ENCODE results near the gene ETF1. TPM values are rescaled to one million over a fixed set of nuclear protein-coding genes. Genes with fewer than 3 reads are reported as not detected.

ETF1 gene
- total and polyA plus RNA-seq, 2 experiments from 2014 or later, result 31.2 to 50.6 TPM

DNA sequence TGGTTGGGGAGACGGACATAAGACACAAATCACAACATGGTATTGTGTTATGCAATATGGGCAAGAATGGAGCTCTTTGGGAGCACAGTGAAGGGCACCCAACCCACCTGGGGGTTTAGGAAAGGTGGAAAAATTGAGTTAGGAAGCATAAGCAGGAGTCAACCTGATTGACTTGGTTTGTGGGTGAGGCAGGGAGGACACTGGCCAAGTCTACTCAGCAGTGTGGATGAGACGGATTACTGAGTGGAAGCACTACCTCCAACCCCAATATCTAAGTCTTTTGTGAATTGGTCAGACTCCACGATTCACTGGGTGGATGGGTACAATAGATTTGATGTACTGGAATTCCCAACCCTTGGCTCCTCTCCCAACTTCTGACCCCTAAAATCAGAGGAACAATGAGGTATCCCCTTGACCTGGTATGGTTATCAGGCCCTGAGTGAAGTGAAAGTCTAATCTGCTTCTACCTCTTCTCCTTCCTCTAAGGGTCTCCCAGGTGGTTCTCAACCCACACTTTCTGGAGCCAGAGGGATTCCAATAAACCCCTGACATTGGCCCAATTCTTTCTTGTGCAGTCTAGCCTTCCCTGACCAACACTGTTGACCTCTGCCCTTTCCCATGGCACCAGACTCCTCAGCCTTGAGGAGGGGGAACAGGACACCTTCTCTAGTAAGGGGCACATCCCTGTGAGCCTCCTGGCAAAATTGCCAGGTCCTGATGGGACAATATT, 72.5 kb downstream of the ETF1 start:
- DNase-seq (ENCODE audit: low read depth in 1 of 2, low spot score in 1 of 2), result no peak
- Histone ChIP-seq H3K9me3 (ENCODE audit: low read depth) (no peaks in the 10 kb centered on the region), H3K4me1 (ENCODE audit: low read depth) (peaks cover 7% of the 10 kb centered on the region), H3K4me3 (no peak overlapping the region), H3K27me3 (peaks cover 15% of the 10 kb centered on the region), H3K36me3 (no peaks in the 10 kb centered on the region), H3K27ac (no peak overlapping the region)
- TF ChIP-seq, protein P1, sequence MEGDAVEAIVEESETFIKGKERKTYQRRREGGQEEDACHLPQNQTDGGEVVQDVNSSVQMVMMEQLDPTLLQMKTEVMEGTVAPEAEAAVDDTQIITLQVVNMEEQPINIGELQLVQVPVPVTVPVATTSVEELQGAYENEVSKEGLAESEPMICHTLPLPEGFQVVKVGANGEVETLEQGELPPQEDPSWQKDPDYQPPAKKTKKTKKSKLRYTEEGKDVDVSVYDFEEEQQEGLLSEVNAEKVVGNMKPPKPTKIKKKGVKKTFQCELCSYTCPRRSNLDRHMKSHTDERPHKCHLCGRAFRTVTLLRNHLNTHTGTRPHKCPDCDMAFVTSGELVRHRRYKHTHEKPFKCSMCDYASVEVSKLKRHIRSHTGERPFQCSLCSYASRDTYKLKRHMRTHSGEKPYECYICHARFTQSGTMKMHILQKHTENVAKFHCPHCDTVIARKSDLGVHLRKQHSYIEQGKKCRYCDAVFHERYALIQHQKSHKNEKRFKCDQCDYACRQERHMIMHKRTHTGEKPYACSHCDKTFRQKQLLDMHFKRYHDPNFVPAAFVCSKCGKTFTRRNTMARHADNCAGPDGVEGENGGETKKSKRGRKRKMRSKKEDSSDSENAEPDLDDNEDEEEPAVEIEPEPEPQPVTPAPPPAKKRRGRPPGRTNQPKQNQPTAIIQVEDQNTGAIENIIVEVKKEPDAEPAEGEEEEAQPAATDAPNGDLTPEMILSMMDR (IDR thresholded peaks at IDR 0.05; ENCODE audit: low read depth, low read length), result no peak

DNA sequence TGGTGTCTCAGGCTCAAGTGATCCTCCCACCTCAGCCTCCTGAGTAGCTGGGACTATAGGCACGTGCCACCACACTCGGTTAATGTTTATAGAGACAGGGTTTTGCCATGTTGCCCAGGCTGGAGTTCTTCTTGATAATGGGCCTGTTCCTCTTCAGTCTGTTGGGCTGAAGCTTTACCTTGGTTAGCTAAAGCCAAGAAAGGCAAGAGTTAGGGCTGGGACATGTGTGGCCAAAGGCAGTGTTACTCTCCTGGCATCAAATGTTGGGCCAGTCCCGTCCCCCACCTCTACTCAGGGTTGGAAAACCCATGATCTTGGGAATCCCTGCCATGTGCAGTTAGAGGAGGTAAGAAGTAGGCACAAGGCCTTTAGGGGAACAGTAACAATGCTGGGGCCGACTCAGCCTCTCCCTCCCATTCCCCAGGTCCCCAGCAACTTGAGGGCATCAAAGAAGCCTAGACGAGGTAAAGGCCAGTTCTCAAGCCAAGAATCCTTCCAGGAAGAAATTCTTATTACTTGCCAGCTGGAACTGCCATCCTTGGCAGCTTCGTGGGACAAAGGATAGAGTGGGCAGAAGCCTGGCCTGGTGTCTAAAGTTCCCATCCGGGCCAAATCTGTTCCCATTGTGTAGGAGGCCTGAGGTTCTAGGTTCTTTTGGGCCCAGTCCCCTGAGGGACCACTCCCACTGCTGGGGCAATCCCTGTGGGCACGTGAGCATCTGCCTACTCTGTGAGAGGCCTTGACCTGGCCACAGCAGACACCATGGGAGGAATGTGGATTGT, 73.3 kb downstream of the ETF1 start:
- TF ChIP-seq, protein P1 (IDR thresholded peaks at IDR 0.05; ENCODE audit: low read depth, low read length), result no peak

DNA sequence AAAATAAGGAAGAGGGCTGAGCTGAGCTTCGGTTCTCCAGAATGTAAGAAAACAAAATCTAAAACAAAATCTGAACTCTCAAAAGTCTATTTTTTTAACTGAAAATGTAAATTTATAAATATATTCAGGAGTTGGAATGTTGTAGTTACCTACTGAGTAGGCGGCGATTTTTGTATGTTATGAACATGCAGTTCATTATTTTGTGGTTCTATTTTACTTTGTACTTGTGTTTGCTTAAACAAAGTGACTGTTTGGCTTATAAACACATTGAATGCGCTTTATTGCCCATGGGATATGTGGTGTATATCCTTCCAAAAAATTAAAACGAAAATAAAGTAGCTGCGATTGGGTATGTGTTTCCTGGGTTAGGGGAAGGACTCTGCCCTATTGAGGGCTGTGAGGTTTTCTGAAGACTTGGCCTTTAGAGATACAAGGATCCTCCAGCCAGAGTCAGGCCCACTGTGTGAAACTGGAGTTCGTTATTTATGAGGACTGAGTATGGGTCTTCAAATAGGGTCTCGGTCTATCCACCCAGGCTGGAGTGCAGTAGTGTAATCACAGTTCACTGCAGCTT, 74.0 kb downstream of the ETF1 start:
- no peak overlapping the region for H3K27ac ChIP-seq
- no peak overlapping the region for H3K4me3 ChIP-seq
- H3K36me3 ChIP-seq, result no peaks in the 10 kb centered on the region
- peak in 1 of 2 donors; percentile 72 for DNase-seq (ENCODE audit: low read depth in 1 of 2, low spot score in 1 of 2)
- H3K9me3 ChIP-seq (ENCODE audit: low read depth), result no peaks in the 10 kb centered on the region
- H3K4me1 ChIP-seq (ENCODE audit: low read depth), result peaks cover 7% of the 10 kb centered on the region
- H3K27me3 ChIP-seq, result peaks cover 15% of the 10 kb centered on the region
- TF ChIP-seq, protein P1 (IDR thresholded peaks at IDR 0.05; ENCODE audit: low read depth, low read length), result no peak

More for the DNA sequence above, 73.3 kb downstream of the ETF1 start:
- Histone ChIP-seq H3K27ac (no peak overlapping the region), H3K36me3 (no peaks in the 10 kb centered on the region), H3K4me1 (ENCODE audit: low read depth) (peaks cover 7% of the 10 kb centered on the region), H3K27me3 (peaks cover 15% of the 10 kb centered on the region), H3K4me3 (no peak overlapping the region), H3K9me3 (ENCODE audit: low read depth) (no peaks in the 10 kb centered on the region)
- DNase-seq (ENCODE audit: low read depth in 1 of 2, low spot score in 1 of 2), result peak in 1 of 2 donors; percentile 81

DNA sequence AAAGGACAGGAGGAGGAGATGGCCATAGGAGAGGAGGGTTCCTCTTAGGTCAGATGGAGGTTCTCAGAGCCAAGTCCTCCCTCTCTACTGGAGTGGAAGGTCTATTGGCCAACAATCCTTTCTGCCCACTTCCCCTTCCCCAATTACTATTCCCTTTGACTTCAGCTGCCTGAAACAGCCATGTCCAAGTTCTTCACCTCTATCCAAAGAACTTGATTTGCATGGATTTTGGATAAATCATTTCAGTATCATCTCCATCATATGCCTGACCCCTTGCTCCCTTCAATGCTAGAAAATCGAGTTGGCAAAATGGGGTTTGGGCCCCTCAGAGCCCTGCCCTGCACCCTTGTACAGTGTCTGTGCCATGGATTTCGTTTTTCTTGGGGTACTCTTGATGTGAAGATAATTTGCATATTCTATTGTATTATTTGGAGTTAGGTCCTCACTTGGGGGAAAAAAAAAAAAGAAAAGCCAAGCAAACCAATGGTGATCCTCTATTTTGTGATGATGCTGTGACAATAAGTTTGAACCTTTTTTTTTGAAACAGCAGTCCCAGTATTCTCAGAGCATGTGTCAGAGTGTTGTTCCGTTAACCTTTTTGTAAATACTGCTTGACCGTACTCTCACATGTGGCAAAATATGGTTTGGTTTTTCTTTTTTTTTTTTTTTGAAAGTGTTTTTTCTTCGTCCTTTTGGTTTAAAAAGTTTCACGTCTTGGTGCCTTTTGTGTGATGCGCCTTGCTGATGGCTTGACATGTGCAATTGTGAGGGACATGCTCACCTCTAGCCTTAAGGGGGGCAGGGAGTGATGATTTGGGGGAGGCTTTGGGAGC, 74.7 kb downstream of the ETF1 start:
- Histone ChIP-seq H3K4me3 (no peak overlapping the region), H3K27ac (no peak overlapping the region), H3K27me3 (peaks cover 15% of the 10 kb centered on the region), H3K36me3 (no peaks in the 10 kb centered on the region), H3K9me3 (ENCODE audit: low read depth) (no peaks in the 10 kb centered on the region), H3K4me1 (ENCODE audit: low read depth) (peaks cover 10% of the 10 kb centered on the region)
- TF ChIP-seq, protein P1 (IDR thresholded peaks at IDR 0.05; ENCODE audit: low read depth, low read length), result no peak
- peak in 1 of 2 donors; percentile 60 for DNase-seq (ENCODE audit: low read depth in 1 of 2, low spot score in 1 of 2)

DNA sequence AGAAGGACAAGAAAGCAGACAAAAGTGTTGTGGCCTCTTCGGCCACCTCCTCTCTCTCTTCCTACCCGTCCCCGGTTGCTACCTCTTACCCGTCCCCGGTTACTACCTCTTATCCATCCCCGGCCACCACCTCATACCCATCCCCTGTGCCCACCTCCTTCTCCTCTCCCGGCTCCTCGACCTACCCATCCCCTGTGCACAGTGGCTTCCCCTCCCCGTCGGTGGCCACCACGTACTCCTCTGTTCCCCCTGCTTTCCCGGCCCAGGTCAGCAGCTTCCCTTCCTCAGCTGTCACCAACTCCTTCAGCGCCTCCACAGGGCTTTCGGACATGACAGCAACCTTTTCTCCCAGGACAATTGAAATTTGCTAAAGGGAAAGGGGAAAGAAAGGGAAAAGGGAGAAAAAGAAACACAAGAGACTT, 75.3 kb downstream of the ETF1 start:
- TF ChIP-seq, protein P1 (IDR thresholded peaks at IDR 0.05; ENCODE audit: low read depth, low read length), result no peak
- peaks cover 11% of the 10 kb centered on the region for H3K4me1 ChIP-seq (ENCODE audit: low read depth)
- H3K27me3 ChIP-seq, result peaks cover 15% of the 10 kb centered on the region
- H3K36me3 ChIP-seq, result no peaks in the 10 kb centered on the region
- no peaks in the 10 kb centered on the region for H3K9me3 ChIP-seq (ENCODE audit: low read depth)
- no peak overlapping the region for H3K27ac ChIP-seq
- peak in 1 of 2 donors; percentile 51 for DNase-seq (ENCODE audit: low read depth in 1 of 2, low spot score in 1 of 2)
- H3K4me3 ChIP-seq, result no peak overlapping the region
